Kidney epithelial cell (primary cell): ENCODE data around the gene MAPKAPK2. TPM values are rescaled to one million over a fixed set of nuclear protein-coding genes. Genes with fewer than 3 reads are reported as not detected.
"Not testable (repeated sequence)": the region's sequence is repeated elsewhere in the genome, so short reads cannot be mapped to it uniquely, and the experiment has no call there.

Source experiments
- DNase-seq: peaks from one replicate; pipeline ENCODE4 v3.0.0-alpha.2; 2010; ENCODE audit warnings: low read depth
- H3K27me3 ChIP-seq: 2 replicates; pipeline ENCODE4 v1.6.0; 2011; ENCODE audit warnings: low read length; ENCODE audit not compliant: control insufficient read depth, insufficient read depth
- H3K36me3 ChIP-seq: 2 replicates; pipeline ENCODE4 v1.5.1; 2011; ENCODE audit warnings: low read length; ENCODE audit not compliant: control insufficient read depth, insufficient read depth
- H3K4me3 ChIP-seq: 2 replicates; pipeline ENCODE4 v1.5.1; 2011; ENCODE audit warnings: low read depth, mild to moderate bottlenecking, control low read depth, low read length
- total RNA-seq: library from RNA; depleted of rRNA; stranded (reverse); fragments of >200 nt; gene quantifications from 2 replicates; pipeline ENCODE4 v1.2.3, GENCODE V29; 2015
- TF ChIP-seq, protein P1 (sequence below): IDR thresholded peaks from 2 replicates; pipeline ENCODE4 v1.5.1; 2011; ENCODE audit warnings: mild to moderate bottlenecking, moderate library complexity, low read length, control low read depth, inconsistent platforms; ENCODE audit not compliant: insufficient read depth, poor library complexity, severe bottlenecking

MAPKAPK2 gene
- 64.0 and 76.3 TPM in 2 replicates for total RNA-seq

DNA sequence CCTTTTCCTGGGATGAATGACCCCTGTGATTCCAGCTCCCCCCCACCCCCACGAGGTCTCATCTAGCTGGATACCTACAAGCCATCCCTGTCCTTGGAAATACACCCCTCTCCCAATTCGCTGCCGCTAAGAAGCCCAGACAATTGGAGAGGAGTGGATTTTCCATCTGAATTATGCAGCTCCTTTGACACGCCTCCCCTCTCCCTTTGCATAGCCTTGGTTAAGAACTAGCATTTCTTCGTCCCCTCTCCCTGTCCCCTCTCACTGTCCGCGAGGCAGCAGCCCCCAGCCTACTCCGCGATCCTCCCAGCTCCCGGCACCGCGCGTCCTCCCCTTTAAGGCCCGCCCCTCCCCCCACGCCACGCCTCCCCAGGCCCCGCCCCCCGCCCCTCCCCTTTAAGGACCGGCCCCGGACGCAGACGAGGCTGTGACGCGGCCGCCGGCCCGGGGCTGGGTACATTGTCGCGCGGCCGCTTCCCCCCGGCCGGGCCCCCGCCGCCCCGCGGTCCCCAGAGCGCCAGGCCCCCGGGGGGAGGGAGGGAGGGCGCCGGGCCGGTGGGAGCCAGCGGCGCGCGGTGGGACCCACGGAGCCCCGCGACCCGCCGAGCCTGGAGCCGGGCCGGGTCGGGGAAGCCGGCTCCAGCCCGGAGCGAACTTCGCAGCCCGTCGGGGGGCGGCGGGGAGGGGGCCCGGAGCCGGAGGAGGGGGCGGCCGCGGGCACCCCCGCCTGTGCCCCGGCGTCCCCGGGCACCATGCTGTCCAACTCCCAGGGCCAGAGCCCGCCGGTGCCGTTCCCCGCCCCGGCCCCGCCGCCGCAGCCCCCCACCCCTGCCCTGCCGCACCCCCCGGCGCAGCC lies at the start of gene MAPKAPK2:
Gene MAPKAPK2 (plus strand): TSS at position 428 of the 856 bp plus-strand sequence. CDS start 325 bp downstream, at position 753.
- peak within 1 kb of the TSS; percentile 91 for H3K4me3 ChIP-seq
- DNase-seq, result no peak
- TF ChIP-seq, protein P1, sequence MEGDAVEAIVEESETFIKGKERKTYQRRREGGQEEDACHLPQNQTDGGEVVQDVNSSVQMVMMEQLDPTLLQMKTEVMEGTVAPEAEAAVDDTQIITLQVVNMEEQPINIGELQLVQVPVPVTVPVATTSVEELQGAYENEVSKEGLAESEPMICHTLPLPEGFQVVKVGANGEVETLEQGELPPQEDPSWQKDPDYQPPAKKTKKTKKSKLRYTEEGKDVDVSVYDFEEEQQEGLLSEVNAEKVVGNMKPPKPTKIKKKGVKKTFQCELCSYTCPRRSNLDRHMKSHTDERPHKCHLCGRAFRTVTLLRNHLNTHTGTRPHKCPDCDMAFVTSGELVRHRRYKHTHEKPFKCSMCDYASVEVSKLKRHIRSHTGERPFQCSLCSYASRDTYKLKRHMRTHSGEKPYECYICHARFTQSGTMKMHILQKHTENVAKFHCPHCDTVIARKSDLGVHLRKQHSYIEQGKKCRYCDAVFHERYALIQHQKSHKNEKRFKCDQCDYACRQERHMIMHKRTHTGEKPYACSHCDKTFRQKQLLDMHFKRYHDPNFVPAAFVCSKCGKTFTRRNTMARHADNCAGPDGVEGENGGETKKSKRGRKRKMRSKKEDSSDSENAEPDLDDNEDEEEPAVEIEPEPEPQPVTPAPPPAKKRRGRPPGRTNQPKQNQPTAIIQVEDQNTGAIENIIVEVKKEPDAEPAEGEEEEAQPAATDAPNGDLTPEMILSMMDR, result no peak
- H3K36me3 ChIP-seq, result no peaks in the 10 kb centered on the region
- peaks cover 8% of the 10 kb centered on the region for H3K27me3 ChIP-seq

DNA sequence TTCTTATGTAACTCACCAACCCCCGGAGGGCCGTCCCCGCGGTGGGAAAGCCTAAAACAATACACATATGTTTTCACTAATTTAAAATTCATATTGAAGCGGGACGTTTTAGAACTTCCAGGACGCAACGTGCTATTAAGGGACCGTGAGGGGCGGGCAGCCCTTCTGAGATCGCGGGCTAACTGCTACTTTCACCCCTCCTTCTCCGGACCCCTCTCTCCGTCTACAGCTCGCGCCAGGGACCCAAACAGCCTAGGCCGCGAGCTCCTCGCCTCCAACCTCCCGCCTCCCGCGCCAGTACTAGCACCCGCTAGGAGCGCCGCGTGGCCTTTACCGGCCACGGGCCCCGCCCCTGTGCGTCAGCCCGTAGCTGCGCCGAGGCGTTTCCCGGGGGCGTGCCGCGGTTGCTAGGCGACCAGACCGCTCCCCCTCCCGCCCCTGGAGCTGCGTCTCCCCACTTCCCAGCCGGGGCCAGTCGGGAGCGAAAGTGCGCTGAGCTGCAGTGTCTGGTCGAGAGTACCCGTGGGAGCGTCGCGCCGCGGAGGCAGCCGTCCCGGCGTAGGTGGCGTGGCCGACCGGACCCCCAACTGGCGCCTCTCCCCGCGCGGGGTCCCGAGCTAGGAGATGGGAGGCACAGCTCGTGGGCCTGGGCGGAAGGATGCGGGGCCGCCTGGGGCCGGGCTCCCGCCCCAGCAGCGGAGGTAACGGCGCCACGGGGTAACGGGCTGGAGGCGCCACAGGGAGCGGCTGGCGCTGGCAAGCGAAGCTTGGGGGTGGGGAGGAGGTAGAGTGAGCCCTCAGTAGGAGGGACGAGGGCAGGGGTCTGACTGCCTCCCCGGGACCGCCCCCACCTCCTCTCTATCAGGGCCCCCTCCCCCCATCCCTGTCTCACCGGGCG lies 49.4 kb upstream of the MAPKAPK2 start, which contains the start of gene DYRK3:
Gene DYRK3 (plus strand): TSS at position 457 of the 898 bp plus-strand sequence. CDS start 168 bp downstream, at position 625.
- Histone ChIP-seq H3K27me3 (no peaks in the 10 kb centered on the region), H3K36me3 (no peaks in the 10 kb centered on the region), H3K4me3 (peak within 1 kb of the TSS; percentile 95)
- DNase-seq, result peak; percentile 48
- TF ChIP-seq, protein P1, result no peak

DNA sequence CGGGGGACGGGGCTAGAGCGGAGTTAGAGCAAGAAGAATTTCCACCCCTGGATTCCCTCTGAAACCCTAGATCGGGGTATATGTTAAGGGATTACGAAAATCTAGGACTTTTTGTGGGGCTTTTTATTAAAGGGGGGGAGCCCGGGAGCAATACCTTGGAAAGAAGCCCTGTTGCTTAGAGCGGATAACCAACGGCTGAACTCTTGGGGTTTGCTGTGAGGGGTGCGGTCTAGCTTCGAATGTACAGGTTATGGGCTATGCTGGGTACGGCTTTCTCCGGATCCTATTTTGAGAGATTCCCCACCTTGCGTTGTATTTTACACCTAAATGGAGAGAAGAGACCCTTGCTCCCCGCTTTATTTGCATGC lies 48.7 kb upstream of the MAPKAPK2 start:
- no peak for DNase-seq
- TF ChIP-seq, protein P1, result no peak
- no peaks in the 10 kb centered on the region for H3K27me3 ChIP-seq
- H3K36me3 ChIP-seq, result no peaks in the 10 kb centered on the region
- peak overlapping the region; percentile 95 for H3K4me3 ChIP-seq

DNA sequence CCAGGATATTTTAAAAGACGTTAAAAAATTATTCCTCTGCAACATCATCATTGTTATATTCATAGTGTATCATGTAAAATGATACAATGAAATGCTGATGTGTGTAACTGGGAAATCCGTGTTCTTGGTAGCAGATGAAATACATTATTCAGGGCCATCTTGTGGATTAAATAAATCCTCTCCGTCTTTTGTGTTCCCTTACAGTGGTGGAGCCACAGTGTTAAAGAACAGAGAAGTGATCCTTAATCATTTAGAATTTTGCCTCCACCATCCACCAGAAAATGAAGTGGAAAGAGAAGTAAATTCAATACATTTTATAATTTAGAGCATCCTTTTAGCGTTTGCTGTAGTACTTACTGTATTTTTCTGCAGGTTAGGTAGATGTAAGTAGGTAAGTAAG lies 48.0 kb upstream of the MAPKAPK2 start:
- TF ChIP-seq, protein P1, result no peak
- Histone ChIP-seq H3K27me3 (no peaks in the 10 kb centered on the region), H3K36me3 (no peaks in the 10 kb centered on the region), H3K4me3 (no peak overlapping the region)
- no peak for DNase-seq

DNA sequence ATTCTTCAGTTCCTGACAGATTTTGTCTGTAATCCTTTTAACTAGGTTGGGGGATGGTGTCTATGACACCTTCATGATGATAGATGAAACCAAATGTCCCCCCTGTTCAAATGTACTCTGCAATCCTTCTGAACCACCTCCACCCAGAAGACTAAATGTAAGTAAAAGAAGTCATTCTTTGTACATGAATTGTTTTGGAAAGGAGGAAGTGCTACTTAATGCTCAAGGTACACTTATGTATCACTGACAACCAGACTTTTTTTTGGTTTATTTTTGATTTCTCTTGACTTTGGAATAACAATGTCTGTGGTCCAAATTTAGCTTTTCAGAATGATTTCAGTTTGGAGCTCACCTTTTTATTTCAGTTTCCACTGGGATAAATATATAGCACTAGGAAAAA lies 47.1 kb upstream of the MAPKAPK2 start:
- TF ChIP-seq, protein P1, result no peak
- Histone ChIP-seq H3K36me3 (no peaks in the 10 kb centered on the region), H3K27me3 (no peaks in the 10 kb centered on the region), H3K4me3 (no peak overlapping the region)
- no peak for DNase-seq

DNA sequence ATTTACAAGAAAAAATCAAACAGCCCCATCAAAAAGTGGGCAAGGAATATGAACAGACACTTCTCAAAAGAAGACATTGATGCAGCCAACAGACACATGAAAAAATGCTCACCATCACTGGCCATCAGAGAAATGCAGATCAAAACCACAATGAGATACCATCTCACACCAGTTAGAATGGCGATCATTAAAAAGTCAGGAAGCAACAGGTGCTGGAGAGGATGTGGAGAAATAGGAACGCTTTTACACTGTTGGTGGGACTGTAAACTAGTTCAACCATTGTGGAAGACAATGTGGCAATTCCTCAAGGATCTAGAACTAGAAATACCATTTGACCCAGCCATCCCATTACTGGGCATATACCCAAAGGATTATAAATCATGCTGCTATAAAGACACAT lies 42.6 kb upstream of the MAPKAPK2 start:
- not testable (repeated sequence) for H3K4me3 ChIP-seq, H3K36me3 ChIP-seq, DNase-seq, H3K27me3 ChIP-seq
